ENCODE data around the gene RBM8A.

RBM8A gene

GRCh38 chr1:145977016-145977415 lies 49.7 kb upstream of the RBM8A start:
- no peak overlapping the region for H3K27ac ChIP-seq (ENCODE audit: extremely low read depth, low read depth, low read length)
- TF ChIP-seq ZFP3 (tag by site-specific recombination; IDR thresholded peaks at IDR 0.05; ENCODE audit: low read depth), result no peak
- peak; percentile 14; the same call in 1 of the 2 replicates for TF ChIP-seq KLF1 (tag by site-specific recombination; IDR thresholded peaks at IDR 0.05)
- POLR2A ChIA-PET, result interaction anchor here (1.3 to 1.8 kb wide), 2 partner anchors 13 to 50 kb away, joined by 6 read pairs; partner anchors contain the start of genes ANKRD34A, POLR3GL and RBM8A
- H3K4me1 ChIP-seq (ENCODE audit: control insufficient read depth, insufficient read depth, low read length), result peaks cover 6% of the 10 kb centered on the region
- H3K4me3 ChIP-seq (ENCODE audit: low read depth, low read length), result no peak overlapping the region
- no peaks in the 10 kb centered on the region for H3K9me3 ChIP-seq (ENCODE audit: control insufficient read depth, insufficient read depth, low read depth, low read length)
- H3K36me3 ChIP-seq (ENCODE audit: control insufficient read depth in 2 of 2, insufficient read depth in 1 of 2, low read length in 2 of 2), result no peaks in the 10 kb centered on the region
- CTCF ChIA-PET, result interaction anchor here (0.6 to 6.8 kb wide), 20 partner anchors 11 to 1192 kb away, joined by 3 to 227 read pairs (median 4); partner anchors contain the start of genes ANKRD34A, LIX1L, NUDT17 and POLR3GL

- peaks cover 6% of the 10 kb centered on the region for H3K4me1 ChIP-seq (ENCODE audit: control insufficient read depth, insufficient read depth, low read length)
- H3K4me3 ChIP-seq (ENCODE audit: low read depth, low read length), result no peak overlapping the region
- TF ChIP-seq ZNF571 (tag by site-specific recombination; IDR thresholded peaks at IDR 0.05) (no peak), ZNF24 (tag by site-specific recombination; IDR thresholded peaks at IDR 0.05) (no peak), ZNF335 (tag by site-specific recombination; conservative IDR thresholded peaks at IDR 0.05) (no peak), ZNF555 (tag by site-specific recombination; conservative IDR thresholded peaks at IDR 0.05) (no peak), GLI2 (tag by site-specific recombination; IDR thresholded peaks at IDR 0.05; ENCODE audit: borderline replicate concordance, low read depth) (no peak), ZNF692 (tag by site-specific recombination; IDR thresholded peaks at IDR 0.05) (no peak), SETDB1 (IDR thresholded peaks at IDR 0.05; ENCODE audit: insufficient read length, low read length) (no peak), ZNF677 (tag by site-specific recombination; IDR thresholded peaks at IDR 0.05) (no peak), ZNF221 (tag by site-specific recombination; IDR thresholded peaks at IDR 0.05; ENCODE audit: borderline replicate concordance) (no peak), ZIC2 (tag by site-specific recombination; IDR thresholded peaks at IDR 0.05) (no peak), ELK4 (IDR thresholded peaks at IDR 0.05; ENCODE audit: borderline replicate concordance, low read depth, low read length) (no peak), ZNF639 (tag by site-specific recombination; IDR thresholded peaks at IDR 0.05) (no peak), HOXA7 (CRISPR knock-in tag; IDR thresholded peaks at IDR 0.05; ENCODE audit: borderline replicate concordance) (no peak)
- CTCF ChIA-PET, result interaction anchor here (0.8 to 4.6 kb wide), 4 partner anchors 10 to 110 kb away, joined by 4 to 43 read pairs (median 4); partner anchors contain the start of genes ANKRD34A and POLR3GL
- no peak overlapping the region for H3K27ac ChIP-seq (ENCODE audit: extremely low read depth, low read depth, low read length)
- H3K36me3 ChIP-seq (ENCODE audit: control insufficient read depth in 2 of 2, insufficient read depth in 1 of 2, low read length in 2 of 2), result no peaks in the 10 kb centered on the region
- POLR2A ChIA-PET, result no interaction called here
- no peaks in the 10 kb centered on the region for H3K9me3 ChIP-seq (ENCODE audit: control insufficient read depth, insufficient read depth, low read depth, low read length)
These were observed 47.9 kb upstream of the RBM8A start for GRCh38 chr1:145975216-145975615.

GRCh38 chr1:145974721-145975120 lies 47.4 kb upstream of the RBM8A start:
- CTCF ChIA-PET, result interaction anchor here (0.8 to 1.2 kb wide), 3 partner anchors 32 to 110 kb away, joined by 4 to 5 read pairs (median 4); no protein-coding TSS in a partner anchor
- no peak overlapping the region for H3K27ac ChIP-seq (ENCODE audit: extremely low read depth, low read depth, low read length)
- H3K4me1 ChIP-seq (ENCODE audit: control insufficient read depth, insufficient read depth, low read length), result peaks cover 6% of the 10 kb centered on the region; the same call in 1 of the 2 replicates
- H3K9me3 ChIP-seq (ENCODE audit: control insufficient read depth, insufficient read depth, low read depth, low read length), result no peaks in the 10 kb centered on the region
- H3K36me3 ChIP-seq (ENCODE audit: control insufficient read depth in 2 of 2, insufficient read depth in 1 of 2, low read length in 2 of 2), result no peaks in the 10 kb centered on the region
- no peak overlapping the region for H3K4me3 ChIP-seq (ENCODE audit: low read depth, low read length)
- TF ChIP-seq ZNF133 (tag by site-specific recombination; IDR thresholded peaks at IDR 0.05), result no peak
- TF ChIP-seq ZNF391 (tag by site-specific recombination; IDR thresholded peaks at IDR 0.05; ENCODE audit: borderline replicate concordance, low read depth), result no peak
- TF ChIP-seq ZNF354C (tag by site-specific recombination; IDR thresholded peaks at IDR 0.05; ENCODE audit: borderline replicate concordance, low read depth), result no peak
- no peak for TF ChIP-seq ZNF10 (tag by site-specific recombination; IDR thresholded peaks at IDR 0.05)
- TF ChIP-seq ZFHX2 (tag by site-specific recombination; conservative IDR thresholded peaks at IDR 0.05), result no peak
- no peak for TF ChIP-seq ZSCAN30 (tag by site-specific recombination; IDR thresholded peaks at IDR 0.05)
- no peak for TF ChIP-seq HOXA7 (CRISPR knock-in tag; IDR thresholded peaks at IDR 0.05; ENCODE audit: borderline replicate concordance)
- no peak for TF ChIP-seq BCL11B (tag by site-specific recombination; IDR thresholded peaks at IDR 0.05; ENCODE audit: low read depth)
- no peak for TF ChIP-seq ZFP41 (tag by site-specific recombination; IDR thresholded peaks at IDR 0.05; ENCODE audit: borderline replicate concordance)
- no peak for TF ChIP-seq ZNF658 (tag by site-specific recombination; IDR thresholded peaks at IDR 0.05)
- TF ChIP-seq ZEB2 (tag by site-specific recombination; IDR thresholded peaks at IDR 0.05), result no peak
- no peak for TF ChIP-seq ZNF558 (tag by site-specific recombination; IDR thresholded peaks at IDR 0.05)
- no peak for TF ChIP-seq ZFP37 (tag by site-specific recombination; IDR thresholded peaks at IDR 0.05)
- POLR2A ChIA-PET, result no interaction called here
